B cell (primary cell): ENCODE data around the gene PKIG. TPM values are rescaled to one million over a fixed set of nuclear protein-coding genes. Genes with fewer than 3 reads are reported as not detected.

Experiments used
- ATAC-seq: fragments of 200-7000 bp; cut with Tn5 transposase; one replicate; pipeline ENCODE4 v1.10.0; 2021; ENCODE audit warnings: low read depth, mild to moderate bottlenecking, moderate number of reproducible peaks, moderate library complexity
- CTCF ChIA-PET: fragments of 350-600 bp; sonication (Branson Sonifier 250); formaldehyde crosslinking; loops from one replicate; lab custom pipeline; 2021; ENCODE audit warnings: antibody characterized with exemption, inconsistent platforms; lab: Charles Lee
- POLR2A ChIA-PET: fragments of 350-600 bp; sonication (Branson Sonifier 250); formaldehyde crosslinking; loops from one replicate; lab custom pipeline; 2021; ENCODE audit warnings: antibody characterized with exemption; lab: Charles Lee
- DNase-seq: peaks from one replicate; pipeline ENCODE4 v3.0.0; 2013
- H2AFZ ChIP-seq: 2 replicates; pipeline ENCODE4 v1.6.1; 2012; ENCODE audit warnings: mild to moderate bottlenecking, low read depth, low read length; ENCODE audit not compliant: insufficient read depth, poor library complexity, severe bottlenecking
- H3K27ac ChIP-seq, 2 donors: 1 replicate in 1 of 2; 2 replicates in 1 of 2; pipeline ENCODE4 v1.5.1; 2012 to 2013; ENCODE audit warnings: low read length in 2 of 2, mild to moderate bottlenecking in 2 of 2, moderate library complexity in 1 of 2
- H3K27me3 ChIP-seq, 4 experiments: fragments of 200-600 bp in 1 of 4; sonication (generic) in 1 of 4; replicated peaks in 1 of 4; 1 replicate in 2 of 4; 2 replicates in 2 of 4; pipeline versions ENCODE4 v1.6.1 to v1.7.0; 2013 to 2016; ENCODE audit warnings: low read length in 3 of 4, mild to moderate bottlenecking in 2 of 4, mixed read lengths in 1 of 4, moderate library complexity in 1 of 4; ENCODE audit not compliant: insufficient read depth in 4 of 4, control insufficient read depth in 3 of 4; ENCODE audit errors: control extremely low read depth in 1 of 4
- H3K36me3 ChIP-seq, 2 experiments: replicated peaks in 1 of 2; 1 replicate in 1 of 2; 2 replicates in 1 of 2; pipeline versions ENCODE4 v1.6.1 to v1.7.1; 2013; ENCODE audit warnings: low read length in 1 of 2; ENCODE audit not compliant: insufficient read depth in 2 of 2, control insufficient read depth in 1 of 2; ENCODE audit errors: control extremely low read depth in 1 of 2, extremely low read depth in 1 of 2
- H3K4me1 ChIP-seq, 2 donors: fragments of 200-600 bp in 1 of 2; sonication (generic) in 1 of 2; 1 replicate in 1 of 2; 2 replicates in 1 of 2; pipeline versions ENCODE4 v1.5.1 to v1.6.1; 2013 to 2017; ENCODE audit warnings: low read length in 2 of 2; ENCODE audit not compliant: control insufficient read depth in 2 of 2, insufficient read depth in 2 of 2
- H3K4me2 ChIP-seq: replicated peaks from 2 replicates; pipeline ENCODE3; 2012; ENCODE audit warnings: mild to moderate bottlenecking, low read depth, low read length; ENCODE audit not compliant: poor library complexity, severe bottlenecking
- H3K4me3 ChIP-seq, 5 experiments: fragments of 200-600 bp in 1 of 5; sonication (generic) in 1 of 5; 1 replicate in 3 of 5; 2 replicates in 2 of 5; pipeline versions ENCODE4 v1.5.1 to v1.7.0; 2011 to 2016; ENCODE audit warnings: low read length in 4 of 5, mild to moderate bottlenecking in 4 of 5, low read depth in 2 of 5, control low read depth in 1 of 5, moderate library complexity in 1 of 5; ENCODE audit not compliant: insufficient read depth in 1 of 5; ENCODE audit errors: control extremely low read depth in 1 of 5, extremely low read depth in 1 of 5
- H3K79me2 ChIP-seq: fragments of 200-600 bp; sonication (generic); one replicate; pipeline ENCODE4 v1.6.0; 2016; ENCODE audit warnings: low read length; ENCODE audit not compliant: control insufficient read depth, insufficient read depth
- H3K9ac ChIP-seq: fragments of 200-600 bp; sonication (generic); 2 replicates; pipeline ENCODE4 v1.6.1; 2017; ENCODE audit warnings: mild to moderate bottlenecking, low read length, moderate library complexity
- H3K9me3 ChIP-seq, 3 donors: one replicate each; pipeline versions ENCODE4 v1.6.1 to v1.7.1; 2013; ENCODE audit warnings: low read length in 2 of 3; ENCODE audit not compliant: control insufficient read depth in 2 of 3, insufficient read depth in 1 of 3; ENCODE audit errors: control extremely low read depth in 1 of 3
- H4K20me1 ChIP-seq: 2 replicates; pipeline ENCODE4 v1.6.0; 2012; ENCODE audit warnings: mild to moderate bottlenecking, low read length; ENCODE audit not compliant: insufficient read depth, control insufficient read depth, poor library complexity, severe bottlenecking
- H3K27ac Mint-ChIP-seq: one replicate; pipeline ENCODE4 v1.8.0; 2021; ENCODE audit warnings: mixed read lengths
- H3K27me3 Mint-ChIP-seq: one replicate; pipeline ENCODE4 v1.8.0; 2021; ENCODE audit warnings: mixed read lengths
- H3K4me1 Mint-ChIP-seq: one replicate; pipeline ENCODE4 v1.8.0; 2021; ENCODE audit warnings: mixed read lengths
- H3K4me3 Mint-ChIP-seq: one replicate; pipeline ENCODE4 v1.8.0; 2021; ENCODE audit warnings: mixed read lengths
- H3K9me3 Mint-ChIP-seq: one replicate; pipeline ENCODE4 v1.8.0; 2022; ENCODE audit warnings: mixed read lengths; ENCODE audit not compliant: insufficient read depth
- CTCF ChIP-seq: fragments of 200-600 bp; IDR thresholded peaks from one replicate; pipeline ENCODE4 v1.8.0; 2022; ENCODE audit warnings: antibody characterized with exemption, mild to moderate bottlenecking
- EZH2 ChIP-seq: IDR thresholded peaks from 2 replicates; pipeline ENCODE4 v1.6.1; 2012; ENCODE audit warnings: borderline replicate concordance, low read depth, mild to moderate bottlenecking, moderate library complexity, low read length; ENCODE audit not compliant: insufficient read depth, poor library complexity, severe bottlenecking
- WGBS: methylation state at CpG from one replicate; pipeline ENCODE4 v1.1.5; 2013; ENCODE audit warnings: missing lambda C conversion rate; ENCODE audit not compliant: insufficient coverage; 5-methylcytosine and 5-hydroxymethylcytosine counted together
- intact Hi-C: fragments of 100-400 bp; cut with micrococcal nuclease; formaldehyde crosslinking; loops from one replicate; pipeline ENCODE4 v1.10.0; 2022
- polyA plus RNA-seq: library from polyadenylated mRNA; depleted of rRNA; stranded (reverse); fragments of >200 nt; gene quantifications from 2 replicates; pipeline ENCODE4 v1.2.3, GENCODE V29; 2012
- total RNA-seq, 2 donors: library from RNA; stranded (reverse); fragments of 120-200 nt in 1 of 2; gene quantifications; 1 replicate in 1 of 2; 2 replicates in 1 of 2; pipeline versions ENCODE4 v1.2.3 to v1.2.4, GENCODE V29; 2013 to 2022

Gene PKIG
- total and polyA plus RNA-seq, 2 donors (not counting 1 experiment from before 2014, with no cell fraction given), result 128 to 168 TPM

- Mint-ChIP-seq H3K9me3 (no peaks in the 10 kb centered on the region), H3K27me3 (no peaks in the 10 kb centered on the region), H3K4me1 (peaks cover 62% of the 10 kb centered on the region), H3K4me3 (peak overlapping the region; percentile 71), H3K27ac (peak overlapping the region; percentile 84)
- DNase-seq (peak; percentile 59), ATAC-seq (no peak)
- H3K27me3 ChIP-seq, result no peaks in the 10 kb centered on the region
- peak overlapping the region; percentile 22 for H3K9ac ChIP-seq
- WGBS, result 18% methylated on average over 13 of the region's 17 CpGs
- no peaks in the 10 kb centered on the region for H3K36me3 ChIP-seq
- peaks cover 47 to 61% of the 10 kb centered on the region in 2 donors for H3K4me1 ChIP-seq
- H3K79me2 ChIP-seq, result no peaks in the 10 kb centered on the region
- H4K20me1 ChIP-seq, result no peaks in the 10 kb centered on the region
- intact Hi-C loops, result loop anchor here (2.0 to 5.0 kb wide), 2 partner anchors 66 to 120 kb away; partner anchors contain the start of gene SERINC3
- H3K4me2 ChIP-seq, result peak overlapping the region; percentile 58
- peak overlapping the region; percentile 50 to 74 for H3K27ac ChIP-seq
- H2AFZ ChIP-seq, result peak overlapping the region; percentile 80
- TF ChIP-seq CTCF (no peak), EZH2 (no peak)
- H3K4me3 ChIP-seq, result no peak overlapping the region
- H3K9me3 ChIP-seq, result peaks cover 0 to 6% (median 0%) of the 10 kb centered on the region in 3 donors
- ChIA-PET POLR2A (interaction anchor here (1.0 to 1.2 kb wide), 2 partner anchors 9 to 31 kb away, joined by 4 to 7 read pairs; partner anchors contain the start of gene ADA), CTCF (interaction anchor here (0.8 to 1.7 kb wide), 8 partner anchors 10 to 453 kb away, joined by 3 to 8 read pairs (median 4); no protein-coding TSS in a partner anchor)
These were observed 60.1 kb downstream of the PKIG start for GRCh38 chr20:44642203-44643153.
